Activated gamma-delta T cell treated with anti-CD3 and anti-CD28 coated beads, Interleukin-2, amount 50 U/mL, for 16 hours (primary cell): ENCODE measurements around the gene GABRA4.

Experiments
- DNase-seq: peaks from one replicate; pipeline ENCODE4 v3.0.0-alpha.2; 2020; ENCODE audit warnings: low read depth

Gene GABRA4

DNA sequence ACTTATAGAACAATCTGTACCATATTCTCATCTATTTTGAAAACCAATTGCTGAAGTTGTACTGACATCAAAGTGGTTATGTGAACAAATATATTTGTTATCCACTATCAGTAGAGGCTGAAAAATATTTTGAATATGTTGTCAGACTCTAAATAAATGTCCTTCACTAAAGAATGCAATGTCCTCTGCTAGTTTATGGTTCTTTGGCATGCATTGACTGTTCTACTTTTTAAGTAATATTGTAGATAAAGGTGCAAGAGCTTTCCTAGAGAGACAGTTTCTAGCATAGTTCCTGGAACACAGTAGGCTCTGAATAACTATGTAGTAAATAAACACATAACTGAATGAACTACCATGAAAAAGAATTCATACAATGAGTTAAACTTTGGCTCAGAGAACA lies 66.2 kb downstream of the GABRA4 start:
- no peak for DNase-seq

DNA sequence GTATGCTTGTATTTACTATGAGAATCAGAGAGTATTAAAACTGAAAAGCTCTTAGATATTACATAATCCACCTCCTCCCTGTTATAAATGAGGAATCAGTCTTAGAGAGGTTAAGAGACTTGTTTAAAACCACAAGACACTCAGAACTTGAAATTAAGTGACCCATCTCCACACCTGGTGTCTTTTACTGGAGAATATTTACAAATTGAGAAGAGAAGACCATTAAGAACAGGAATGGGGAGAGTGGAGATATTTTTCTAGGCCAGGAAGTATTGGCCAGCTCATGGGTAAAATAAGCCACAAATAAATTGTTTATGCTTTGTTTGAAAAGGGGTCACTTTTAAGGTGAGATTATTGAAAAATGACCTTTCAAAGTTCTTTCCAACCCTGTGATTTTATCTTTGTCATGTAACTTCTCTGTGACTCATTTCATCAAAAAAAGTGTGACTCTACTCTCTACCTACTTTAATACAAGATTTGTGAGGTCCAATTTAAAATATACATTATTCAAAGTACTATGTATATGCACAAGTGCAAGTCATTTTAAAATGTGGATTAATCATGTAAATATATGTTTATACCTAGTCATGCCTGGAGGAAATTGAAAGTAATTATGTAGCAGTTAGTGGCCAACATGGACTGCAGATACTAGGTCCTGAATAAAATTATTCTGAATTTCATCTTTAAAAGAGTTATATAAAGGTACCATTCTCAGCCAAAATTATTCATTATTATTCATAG lies 68.4 kb downstream of the GABRA4 start:
- no peak for DNase-seq

DNA sequence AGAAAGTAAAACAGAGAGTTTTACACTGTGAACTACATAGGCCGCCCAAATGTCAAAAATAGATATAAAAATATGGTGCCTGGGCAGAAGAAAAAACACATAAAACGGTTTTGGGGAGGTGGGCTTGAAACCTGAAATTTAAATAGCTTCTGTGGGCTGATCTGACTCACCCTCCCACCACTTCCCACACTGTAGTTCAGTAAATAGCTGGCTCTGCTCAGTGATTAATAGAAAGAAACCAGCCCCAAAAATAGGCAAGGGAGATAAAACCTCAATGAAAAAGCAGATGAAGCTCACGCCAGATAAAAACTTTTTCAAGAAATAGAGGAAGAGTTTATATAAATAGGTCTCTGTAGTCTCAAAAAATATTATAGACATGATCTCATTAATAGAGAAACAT lies 71.2 kb downstream of the GABRA4 start:
- no peak for DNase-seq

DNA sequence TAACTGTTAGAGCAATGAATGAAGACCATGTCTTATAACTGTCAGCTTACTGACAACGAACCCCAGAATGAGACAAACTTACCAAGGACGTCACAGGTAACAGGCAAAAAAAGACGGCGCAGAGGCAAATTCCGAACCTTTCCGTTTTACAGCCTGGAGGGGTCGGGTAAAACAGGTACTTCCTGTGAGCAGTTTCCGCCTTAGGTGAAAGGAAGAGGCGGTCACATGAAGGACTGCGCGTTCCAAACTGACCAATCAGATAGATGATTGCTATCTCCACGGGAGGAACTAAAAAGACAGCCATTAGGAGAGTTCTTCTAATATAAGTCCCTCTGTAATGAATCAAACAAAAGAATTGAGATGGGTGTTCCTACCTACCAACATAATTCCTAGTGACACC lies 84.3 kb downstream of the GABRA4 start, which contains the start of gene COX7B2:
COX7B2 (minus strand) TSS at position 168 of the 400 bp plus-strand sequence. CDS start 174,053 bp downstream, outside the sequence.
- DNase-seq: no peak

DNA sequence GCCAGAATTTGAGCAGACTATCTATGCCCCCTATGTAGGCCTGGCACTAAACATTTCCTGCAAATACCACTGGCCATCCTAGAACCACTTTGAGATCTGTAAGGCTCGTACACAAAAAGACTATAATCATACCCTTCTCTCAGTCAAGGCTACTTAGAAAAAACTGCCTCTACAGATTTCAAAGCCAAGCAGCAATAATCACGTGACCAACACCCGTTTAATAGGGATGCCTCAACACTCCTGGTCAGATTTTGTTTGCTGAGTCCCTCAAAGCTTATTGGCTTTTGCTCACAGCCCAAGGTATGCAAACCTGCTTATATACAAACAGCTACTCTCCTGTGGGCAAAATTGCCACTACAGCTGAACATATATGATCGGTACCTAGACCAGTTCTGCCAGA lies 85.2 kb downstream of the GABRA4 start:
- DNase-seq: no peak

DNA sequence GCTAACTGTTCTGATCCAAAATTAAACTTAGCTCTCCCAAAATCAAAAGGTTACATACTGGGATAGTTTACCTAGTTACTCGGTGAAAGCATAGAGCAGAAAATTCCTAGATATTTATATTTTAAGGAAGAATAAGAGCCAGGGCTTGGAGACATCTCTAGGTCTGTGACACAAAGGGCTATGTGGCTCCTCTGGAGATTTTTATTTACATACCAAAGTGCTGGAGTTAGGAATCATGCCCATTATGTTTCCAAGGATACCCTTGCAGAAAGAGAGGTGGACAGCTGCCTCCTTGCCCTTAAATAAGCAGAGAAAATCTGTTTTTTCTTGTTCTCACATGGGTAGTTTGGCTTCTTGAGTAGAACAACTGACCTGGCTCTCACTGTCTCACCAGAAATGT lies 93.3 kb downstream of the GABRA4 start:
- no peak for DNase-seq

DNA sequence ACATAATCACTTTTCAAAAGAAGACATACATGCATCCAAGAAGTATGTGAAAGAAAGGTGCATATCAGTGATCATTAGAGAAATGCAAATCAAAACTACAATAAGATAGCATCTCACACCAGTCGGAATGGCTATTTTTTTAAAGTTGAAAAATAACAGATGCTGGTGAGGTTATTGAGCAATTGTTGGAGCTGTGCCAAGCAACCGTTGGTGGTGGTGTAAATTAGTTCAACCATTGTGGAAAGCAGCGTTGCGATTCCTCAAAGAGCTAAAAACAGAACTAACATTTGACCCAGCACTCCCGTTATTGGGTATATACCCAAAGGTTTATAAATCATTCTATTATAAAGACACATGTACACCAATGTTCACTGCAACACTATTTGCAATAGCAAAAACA lies 98.6 kb downstream of the GABRA4 start:
- DNase-seq: no peak

DNA sequence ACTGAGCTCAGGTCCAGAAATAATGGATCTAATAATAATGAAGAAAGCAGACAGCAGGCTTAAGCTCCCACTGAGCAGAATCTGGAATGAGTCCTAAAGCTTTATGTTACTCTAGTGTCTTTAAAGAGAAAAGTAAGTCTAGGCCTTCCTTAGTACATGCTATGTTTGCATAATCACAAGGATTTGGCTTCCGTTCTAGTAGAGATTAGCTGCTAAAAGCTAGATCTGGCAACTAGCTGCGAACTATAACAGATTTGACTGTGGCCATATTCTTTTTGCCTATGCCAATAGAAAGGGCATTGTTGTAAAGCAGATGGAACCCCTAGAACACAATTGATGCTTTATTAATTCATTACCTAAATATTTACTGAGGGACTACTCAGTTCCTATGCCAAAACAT lies 103.3 kb downstream of the GABRA4 start:
- no peak for DNase-seq

DNA sequence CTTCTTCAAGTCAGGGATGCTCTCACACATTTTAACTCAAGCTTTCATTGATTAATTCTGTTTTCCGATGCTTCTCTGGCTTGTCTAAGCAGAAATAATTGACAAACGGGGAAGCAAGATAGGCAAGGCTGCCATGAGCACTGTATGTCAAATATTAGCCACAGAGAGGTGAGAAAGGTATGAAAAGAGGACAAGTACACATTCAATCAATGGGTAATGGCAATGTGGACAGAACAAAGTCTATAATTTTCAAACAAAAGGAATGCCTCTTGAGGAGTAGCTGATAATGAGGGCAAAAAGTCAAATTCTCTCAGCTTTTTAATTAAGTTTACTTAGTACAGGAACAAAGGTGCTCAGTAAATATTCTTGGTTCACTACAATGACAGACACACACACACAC lies 104.0 kb downstream of the GABRA4 start:
- no peak for DNase-seq

DNA sequence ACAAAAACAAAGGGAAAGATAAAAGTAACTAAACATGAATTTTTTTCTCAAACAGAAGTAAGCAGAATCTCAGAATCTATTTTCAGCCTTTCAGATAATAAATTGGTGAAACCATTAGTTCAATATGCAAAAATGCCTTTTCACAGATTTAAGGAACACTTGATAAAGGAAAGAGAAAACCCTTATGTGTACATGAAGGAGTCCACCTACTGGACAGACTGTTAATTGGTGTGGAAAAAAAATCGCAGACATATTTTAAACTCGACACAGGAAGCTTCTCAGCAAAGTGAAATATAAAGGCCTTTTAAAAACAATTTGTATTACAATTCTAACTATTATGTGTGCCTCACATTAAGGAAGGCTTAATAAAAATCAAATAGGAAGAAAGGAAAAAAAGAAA lies 106.7 kb downstream of the GABRA4 start:
- DNase-seq: no peak

DNA sequence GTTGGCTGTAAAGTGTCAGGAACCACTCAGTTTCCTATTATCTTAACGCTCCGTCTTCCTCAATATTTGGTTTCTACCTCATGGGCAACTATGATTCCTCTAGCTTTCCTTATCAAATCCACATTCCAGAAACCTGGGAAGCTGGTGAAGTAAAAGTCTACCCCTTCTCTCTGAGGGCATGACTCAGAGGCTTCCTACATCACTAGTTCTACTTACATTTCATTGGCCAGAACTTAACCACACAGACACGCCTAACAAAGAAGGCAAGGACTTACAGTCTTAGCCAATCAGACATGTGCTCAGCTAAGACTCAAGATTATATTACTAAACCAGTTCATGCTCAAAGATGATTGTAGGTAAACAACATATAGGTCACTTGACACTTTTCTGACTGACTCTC lies 114.7 kb downstream of the GABRA4 start:
- DNase-seq: no peak

DNA sequence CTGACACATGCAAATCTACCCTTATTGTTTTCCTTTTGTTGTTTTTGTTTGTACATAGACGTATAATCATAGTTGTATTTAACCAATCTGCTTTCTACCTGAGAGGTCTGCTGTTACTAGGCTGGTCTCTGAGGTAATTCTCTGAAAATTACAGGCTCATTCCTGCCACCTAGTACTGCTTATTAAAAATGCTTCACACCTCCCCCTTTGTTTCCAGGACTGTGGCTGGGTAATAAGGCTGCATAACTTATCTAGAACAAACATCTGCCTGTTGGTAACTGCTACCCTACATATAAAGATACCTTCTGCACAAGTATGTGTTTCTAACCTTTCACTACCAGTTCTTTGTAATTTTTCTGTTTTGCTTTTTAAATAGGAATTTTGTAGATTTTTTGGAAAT lies 118.6 kb downstream of the GABRA4 start:
- no peak for DNase-seq

DNA sequence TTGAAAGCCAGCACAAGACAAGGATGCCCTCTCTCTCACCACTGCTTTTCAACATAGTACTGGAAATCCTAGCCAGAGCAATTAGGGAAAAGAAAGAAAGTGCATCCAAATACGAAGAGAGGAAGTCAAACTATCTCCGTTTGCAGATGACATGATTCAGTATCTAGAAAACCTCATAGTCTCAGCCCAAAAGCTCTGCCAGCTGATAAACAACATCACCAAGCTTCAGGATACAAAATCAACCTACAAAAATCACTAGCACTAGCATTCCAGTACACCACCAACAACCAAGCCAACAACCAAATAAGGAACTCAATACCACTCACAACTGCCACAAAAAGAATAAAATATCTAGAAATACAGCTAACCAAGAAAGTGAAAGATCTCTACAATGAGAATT lies 123.0 kb downstream of the GABRA4 start:
- no peak for DNase-seq
